ENCODE data around the gene FOXN3.

GRCh38 chr14:89232265-89233070 lies 184.6 kb downstream of the FOXN3 start:
- no peak for TF ChIP-seq CTCF (IDR thresholded peaks at IDR 0.05 in 8 of 11, conservative IDR thresholded peaks at IDR 0.05 in 3 of 11)
- TF ChIP-seq POLR2A (IDR thresholded peaks at IDR 0.05), result no peak
